ENCODE measurements around the gene SNX14. TPM values are rescaled to one million over a fixed set of nuclear protein-coding genes. Genes with fewer than 3 reads are reported as not detected.

The SNX14 gene
- total and polyA plus RNA-seq, 10 of the 15 experiments (the other 5 are each of a cell fraction or from before 2014, with no cell fraction given) = 34.2 to 122 (median 51.0) TPM

DNA sequence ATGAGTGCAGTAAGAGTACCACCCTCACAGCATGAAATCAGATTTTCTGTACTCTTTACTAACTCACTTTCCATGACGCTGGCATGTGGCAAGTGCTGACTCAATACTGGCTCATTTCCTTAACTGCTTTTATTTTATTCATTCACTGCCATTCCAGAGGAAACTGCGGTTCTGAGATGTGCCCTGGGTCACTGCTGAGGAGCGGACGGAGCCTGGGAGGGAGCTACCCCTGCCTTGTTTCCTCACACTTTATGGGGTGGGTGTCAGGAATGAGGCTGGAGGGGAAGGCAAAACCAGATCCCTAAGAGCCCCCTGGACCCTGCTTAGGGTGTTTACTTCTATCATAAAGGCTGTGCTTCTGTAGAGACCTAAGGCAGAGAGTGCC, 129.4 kb downstream of the SNX14 start:
- intact Hi-C loops (cut with micrococcal nuclease; ENCODE audit: unreplicated experiment) (no loop called here), in situ Hi-C loops (cut with MboI) (no loop called here)
- H3K27me3 ChIP-seq (replicated peaks in 1 of 2; ENCODE audit: control insufficient read depth in 2 of 2, insufficient read depth in 2 of 2, low read length in 1 of 2) = no peaks in the 10 kb centered on the region
- H4K20me1 ChIP-seq (ENCODE audit: control insufficient read depth, insufficient read depth) = no peaks in the 10 kb centered on the region
- peaks cover 45% of the 10 kb centered on the region for H3K4me1 ChIP-seq (ENCODE audit: control insufficient read depth, insufficient read depth, low read length)
- FAIRE-seq (no peak), ATAC-seq (no peak), DNase-seq (ENCODE audit: low read depth, low spot score) (no peak)
- TF ChIP-seq SMAD5 (IDR thresholded peaks at IDR 0.05; ENCODE audit: low read depth) (no peak), CREB1 (IDR thresholded peaks at IDR 0.05; ENCODE audit: low read depth) (0 out of 2 replicates have a peak, but pooled peaks have one; percentile 16)
- RAD21 ChIA-PET (ENCODE audit: unreplicated experiment) = interaction anchor here (1.1 to 7.3 kb wide), 4 partner anchors 9 to 19 kb away, joined by 3 to 76 read pairs (median 14); partner anchors contain the start of gene NT5E
- BruUV-seq (replicated peaks) = no TSS peak
- no peaks in the 10 kb centered on the region for H3K79me2 ChIP-seq (ENCODE audit: control insufficient read depth, insufficient read depth, low read length)
- no peak overlapping the region for H3K9ac ChIP-seq (ENCODE audit: control insufficient read depth, insufficient read depth, low read length)
- no peak overlapping the region for H3K4me3 ChIP-seq
- POLR2A ChIA-PET = interaction anchor here (8.0 kb wide), 1 partner anchor 13 kb away, joined by 64 read pairs; the partner anchor contains the start of gene NT5E
- H2AFZ ChIP-seq (ENCODE audit: control insufficient read depth, low read depth, low read length) = no peak overlapping the region
- H3K4me2 ChIP-seq (ENCODE audit: control insufficient read depth, insufficient read depth) = no peak overlapping the region
- H3K27ac ChIP-seq (ENCODE audit: control insufficient read depth, insufficient read depth) = no peak overlapping the region
- 68% methylated on average over 4 of the region's 4 CpGs for WGBS (ENCODE audit: insufficient coverage, insufficient replicate concordance, low lambda C conversion rate, missing lambda C conversion rate)
- no peaks in the 10 kb centered on the region for H3K9me3 ChIP-seq (replicated peaks; ENCODE audit: control insufficient read depth, insufficient read depth, low read length)
- SMC1A ChIA-PET (ENCODE audit: uncharacterized antibody, unreplicated experiment) = interaction anchor here (0.9 to 9.8 kb wide), 6 partner anchors 14 to 109 kb away, joined by 3 to 138 read pairs (median 18); partner anchors contain the start of gene NT5E
- CTCF ChIA-PET = interaction anchor here (0.9 to 3.8 kb wide), 7 partner anchors 12 to 109 kb away, joined by 3 to 52 read pairs (median 8); partner anchors contain the start of gene NT5E
- no peaks in the 10 kb centered on the region for H3K36me3 ChIP-seq (ENCODE audit: control insufficient read depth in 2 of 2, insufficient read depth in 2 of 2, low read length in 1 of 2)

DNA sequence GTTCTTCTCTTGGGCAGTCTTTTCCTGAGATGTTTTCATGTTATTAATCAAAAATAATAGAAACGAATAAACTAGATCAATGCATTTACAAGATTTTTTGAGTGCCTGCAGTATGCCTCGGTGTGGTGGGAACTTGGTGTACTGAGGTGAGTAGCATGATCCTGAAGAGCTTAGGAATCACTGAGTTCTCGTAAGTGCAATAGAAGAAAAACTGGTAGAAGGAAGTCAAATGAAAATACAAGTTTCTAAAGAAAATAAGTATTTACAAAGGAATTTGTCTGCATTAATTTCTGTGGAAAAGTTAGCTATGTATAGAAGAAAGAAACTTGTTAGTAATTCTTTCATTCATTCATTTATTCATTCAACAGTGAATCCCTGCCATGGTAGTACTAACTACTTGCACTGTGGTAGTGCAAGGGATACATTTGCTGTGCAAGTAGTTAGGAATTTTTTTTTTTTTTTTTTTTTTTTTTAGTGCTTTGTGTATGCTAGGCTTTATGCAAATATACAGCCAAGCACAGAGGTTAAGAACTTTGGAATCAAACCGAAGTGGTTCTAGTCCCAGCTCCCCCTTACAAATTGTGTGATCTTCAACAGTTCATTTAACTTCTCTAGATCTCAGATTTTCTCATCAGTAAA, 129.9 kb downstream of the SNX14 start:
- no peak overlapping the region for H3K4me2 ChIP-seq (ENCODE audit: control insufficient read depth, insufficient read depth)
- FAIRE-seq (no peak), ATAC-seq (no peak), DNase-seq (ENCODE audit: low read depth, low spot score) (no peak)
- RAD21 ChIA-PET (ENCODE audit: unreplicated experiment) = interaction anchor here (0.7 to 7.3 kb wide), 6 partner anchors 8 to 73 kb away, joined by 3 to 76 read pairs (median 4); partner anchors contain the start of gene NT5E
- no peak overlapping the region for H3K4me3 ChIP-seq
- H2AFZ ChIP-seq (ENCODE audit: control insufficient read depth, low read depth, low read length) = no peak overlapping the region
- peaks cover 48% of the 10 kb centered on the region for H3K4me1 ChIP-seq (ENCODE audit: control insufficient read depth, insufficient read depth, low read length)
- H3K36me3 ChIP-seq (ENCODE audit: control insufficient read depth in 2 of 2, insufficient read depth in 2 of 2, low read length in 1 of 2) = no peaks in the 10 kb centered on the region
- BruUV-seq (replicated peaks) = no TSS peak
- in situ Hi-C loops (cut with MboI) = no loop called here
- 96% methylated on average over 4 of the region's 4 CpGs for WGBS (ENCODE audit: insufficient coverage, insufficient replicate concordance, low lambda C conversion rate, missing lambda C conversion rate)
- no peak overlapping the region for H3K27ac ChIP-seq (ENCODE audit: control insufficient read depth, insufficient read depth)
- no peak overlapping the region for H3K9ac ChIP-seq (ENCODE audit: control insufficient read depth, insufficient read depth, low read length)
- intact Hi-C loops (cut with micrococcal nuclease; ENCODE audit: unreplicated experiment) = no loop called here
- CTCF ChIA-PET = interaction anchor here (0.6 to 3.8 kb wide), 10 partner anchors 9 to 1474 kb away, joined by 3 to 52 read pairs (median 6); partner anchors contain the start of genes HTR1E and NT5E
- H3K27me3 ChIP-seq (replicated peaks in 1 of 2; ENCODE audit: control insufficient read depth in 2 of 2, insufficient read depth in 2 of 2, low read length in 1 of 2) = no peaks in the 10 kb centered on the region
- no peaks in the 10 kb centered on the region for H4K20me1 ChIP-seq (ENCODE audit: control insufficient read depth, insufficient read depth)
- SMC1A ChIA-PET (ENCODE audit: uncharacterized antibody, unreplicated experiment) = interaction anchor here (0.9 to 9.8 kb wide), 11 partner anchors 10 to 109 kb away, joined by 3 to 138 read pairs (median 6); partner anchors contain the start of gene NT5E
- no peaks in the 10 kb centered on the region for H3K79me2 ChIP-seq (ENCODE audit: control insufficient read depth, insufficient read depth, low read length)
- POLR2A ChIA-PET = interaction anchor here (1.1 to 8.0 kb wide), 3 partner anchors 9 to 214 kb away, joined by 4 to 64 read pairs (median 4); partner anchors contain the start of gene NT5E
- H3K9me3 ChIP-seq (replicated peaks; ENCODE audit: control insufficient read depth, insufficient read depth, low read length) = no peaks in the 10 kb centered on the region
- TF ChIP-seq ZNF207 (IDR thresholded peaks at IDR 0.05; ENCODE audit: borderline replicate concordance) = no peak
- TF ChIP-seq CBFB (IDR thresholded peaks at IDR 0.05; ENCODE audit: low read depth) = no peak
- TF ChIP-seq CHD4 (IDR thresholded peaks at IDR 0.05) = no peak
- no peak for TF ChIP-seq BACH1 (IDR thresholded peaks at IDR 0.05; ENCODE audit: borderline replicate concordance)
- TF ChIP-seq, protein P1, sequence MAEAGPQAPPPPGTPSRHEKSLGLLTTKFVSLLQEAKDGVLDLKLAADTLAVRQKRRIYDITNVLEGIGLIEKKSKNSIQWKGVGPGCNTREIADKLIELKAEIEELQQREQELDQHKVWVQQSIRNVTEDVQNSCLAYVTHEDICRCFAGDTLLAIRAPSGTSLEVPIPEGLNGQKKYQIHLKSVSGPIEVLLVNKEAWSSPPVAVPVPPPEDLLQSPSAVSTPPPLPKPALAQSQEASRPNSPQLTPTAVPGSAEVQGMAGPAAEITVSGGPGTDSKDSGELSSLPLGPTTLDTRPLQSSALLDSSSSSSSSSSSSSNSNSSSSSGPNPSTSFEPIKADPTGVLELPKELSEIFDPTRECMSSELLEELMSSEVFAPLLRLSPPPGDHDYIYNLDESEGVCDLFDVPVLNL (IDR thresholded peaks at IDR 0.05; ENCODE audit: low read depth, low read length) = no peak
- no peak for TF ChIP-seq GABPA (IDR thresholded peaks at IDR 0.05; ENCODE audit: low read depth)
- TF ChIP-seq SIX5 (IDR thresholded peaks at IDR 0.05; ENCODE audit: low read depth, low read length, severe bottlenecking) = no peak
- TF ChIP-seq NR2C1 (IDR thresholded peaks at IDR 0.05) = no peak
- TF ChIP-seq ETV6 (conservative IDR thresholded peaks at IDR 0.05 in 1 of 2, IDR thresholded peaks at IDR 0.05 in 1 of 2; ENCODE audit: borderline replicate concordance in 1 of 2, low read depth in 1 of 2) = no peak
- no peak for TF ChIP-seq BMI1 (IDR thresholded peaks at IDR 0.05; ENCODE audit: borderline replicate concordance)
- TF ChIP-seq, protein P2, sequence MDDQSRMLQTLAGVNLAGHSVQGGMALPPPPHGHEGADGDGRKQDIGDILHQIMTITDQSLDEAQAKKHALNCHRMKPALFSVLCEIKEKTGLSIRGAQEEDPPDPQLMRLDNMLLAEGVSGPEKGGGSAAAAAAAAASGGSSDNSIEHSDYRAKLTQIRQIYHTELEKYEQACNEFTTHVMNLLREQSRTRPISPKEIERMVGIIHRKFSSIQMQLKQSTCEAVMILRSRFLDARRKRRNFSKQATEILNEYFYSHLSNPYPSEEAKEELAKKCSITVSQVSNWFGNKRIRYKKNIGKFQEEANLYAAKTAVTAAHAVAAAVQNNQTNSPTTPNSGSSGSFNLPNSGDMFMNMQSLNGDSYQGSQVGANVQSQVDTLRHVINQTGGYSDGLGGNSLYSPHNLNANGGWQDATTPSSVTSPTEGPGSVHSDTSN (IDR thresholded peaks at IDR 0.05; ENCODE audit: insufficient replicate concordance, low read depth, low read length) = no peak
